SK-N-SH treated with all-trans-retinoic acid at 6 μM for 48 hours (cell line): ENCODE results near the gene C22orf15.

ENCODE experiments used
- ATAC-seq: fragments of 200-7000 bp; cut with Tn5 transposase; 3 replicates; pipeline ENCODE4 v1.9.1; 2020; ENCODE audit warnings: mild to moderate bottlenecking, moderate library complexity
- ARNTL ChIP-seq: fragments of 450-650 bp; formaldehyde crosslinking; IDR thresholded peaks from 2 replicates; pipeline ENCODE4 v1.5.0; 2020; ENCODE audit warnings: low read depth, mild to moderate bottlenecking, moderate library complexity, borderline replicate concordance
- BACH2 ChIP-seq: fragments of 250-450 bp; sonication (Bioruptor Pico); IDR thresholded peaks from 2 replicates; pipeline ENCODE4 v1.9.0; 2021; ENCODE audit warnings: mild to moderate bottlenecking, borderline replicate concordance
- CREB5 ChIP-seq: fragments of 250-450 bp; sonication (Bioruptor Pico); IDR thresholded peaks from 2 replicates; pipeline ENCODE4 v1.5.1; 2020; ENCODE audit warnings: low read depth, mild to moderate bottlenecking, moderate library complexity
- CSDC2 ChIP-seq: fragments of 250-450 bp; sonication (Bioruptor Pico); IDR thresholded peaks from 2 replicates; pipeline ENCODE4 v1.5.0; 2020; ENCODE audit warnings: mild to moderate bottlenecking, moderate library complexity
- CSRNP3 ChIP-seq: fragments of 250-450 bp; sonication (Bioruptor Pico); IDR thresholded peaks from 2 replicates; pipeline ENCODE4 v1.5.1; 2021; ENCODE audit warnings: mild to moderate bottlenecking, moderate library complexity
- ESRRG ChIP-seq: fragments of 250-450 bp; sonication (Bioruptor Pico); IDR thresholded peaks from 2 replicates; pipeline ENCODE4 v1.6.1; 2021; ENCODE audit warnings: mild to moderate bottlenecking
- GLIS3 ChIP-seq: fragments of 250-450 bp; sonication (Bioruptor Pico); IDR thresholded peaks from 2 replicates; pipeline ENCODE4 v1.5.0; 2020; ENCODE audit warnings: mild to moderate bottlenecking, moderate library complexity
- ISL1 ChIP-seq: fragments of 250-450 bp; sonication (Bioruptor Pico); IDR thresholded peaks from 2 replicates; pipeline ENCODE4 v2.1.2; 2022; ENCODE audit warnings: mild to moderate bottlenecking, moderate library complexity
- OSR1 ChIP-seq: fragments of 250-450 bp; sonication (Bioruptor Pico); IDR thresholded peaks from 2 replicates; pipeline ENCODE4 v1.8.0; 2022; ENCODE audit warnings: moderate library complexity, mild to moderate bottlenecking, inconsistent platforms
- POU6F1 ChIP-seq: fragments of 250-450 bp; sonication (Bioruptor Pico); IDR thresholded peaks from 2 replicates; pipeline ENCODE4 v1.8.0; 2021; ENCODE audit warnings: low read depth, mild to moderate bottlenecking, moderate library complexity, borderline replicate concordance
- PPARA ChIP-seq: fragments of 250-450 bp; sonication (Bioruptor Pico); IDR thresholded peaks from 2 replicates; pipeline ENCODE4 v1.5.0; 2020; ENCODE audit warnings: mild to moderate bottlenecking, borderline replicate concordance
- RARB ChIP-seq: fragments of 250-450 bp; sonication (Bioruptor Pico); IDR thresholded peaks from 2 replicates; pipeline ENCODE4 v1.8.0; 2021; ENCODE audit warnings: mild to moderate bottlenecking, moderate library complexity
- SNAI2 ChIP-seq: fragments of 250-450 bp; sonication (Bioruptor Pico); IDR thresholded peaks from 2 replicates; pipeline ENCODE4 v1.5.0; 2020; ENCODE audit warnings: mild to moderate bottlenecking, moderate library complexity
- TCF4 ChIP-seq: fragments of 250-450 bp; sonication (Bioruptor Pico); IDR thresholded peaks from 2 replicates; pipeline ENCODE4 v1.8.0; 2021; ENCODE audit warnings: mild to moderate bottlenecking, moderate library complexity, borderline replicate concordance
- TOX ChIP-seq: fragments of 250-450 bp; sonication (Bioruptor Pico); IDR thresholded peaks from 2 replicates; pipeline ENCODE4 v1.8.0; 2021; ENCODE audit warnings: mild to moderate bottlenecking, moderate library complexity, borderline replicate concordance
- TSHZ2 ChIP-seq: fragments of 250-450 bp; sonication (Bioruptor Pico); IDR thresholded peaks from 2 replicates; pipeline ENCODE4 v1.5.0; 2020; ENCODE audit warnings: mild to moderate bottlenecking, moderate library complexity
- ZC3H10 ChIP-seq: fragments of 250-450 bp; sonication (Bioruptor Pico); IDR thresholded peaks from 2 replicates; pipeline ENCODE4 v1.5.1; 2021; ENCODE audit warnings: mild to moderate bottlenecking, moderate library complexity
- ZFP3 ChIP-seq: fragments of 250-450 bp; sonication (Bioruptor Pico); IDR thresholded peaks from 2 replicates; pipeline ENCODE4 v1.5.0; 2020; ENCODE audit warnings: mild to moderate bottlenecking, moderate library complexity
- ZFP30 ChIP-seq: fragments of 450-650 bp; formaldehyde crosslinking; IDR thresholded peaks from 2 replicates; pipeline ENCODE4 v1.5.0; 2022; ENCODE audit warnings: mild to moderate bottlenecking, moderate library complexity
- ZNF565 ChIP-seq: fragments of 450-650 bp; formaldehyde crosslinking; conservative IDR thresholded peaks from 2 replicates; pipeline ENCODE4 v1.5.0; 2020; ENCODE audit warnings: low read depth, mild to moderate bottlenecking, moderate library complexity
- ZNF70 ChIP-seq: fragments of 450-650 bp; formaldehyde crosslinking; IDR thresholded peaks from 2 replicates; pipeline ENCODE4 v1.5.0; 2020; ENCODE audit warnings: mild to moderate bottlenecking, moderate library complexity

The C22orf15 gene

GRCh38 chr22:23786752-23787599 lies 24.2 kb downstream of the C22orf15 start, which contains the start of gene SMARCB1 (continued):
- TF ChIP-seq CREB5 (CRISPR knock-in tag) = no peak
- 0 out of 2 replicates have a peak, but pooled peaks have one; percentile 30 for TF ChIP-seq BACH2 (CRISPR knock-in tag)
- peak; percentile 16; the same call in 1 of the 2 replicates for TF ChIP-seq ZNF70 (CRISPR knock-in tag)
- peak; percentile 83 for TF ChIP-seq ZFP3 (CRISPR knock-in tag)
- TF ChIP-seq PPARA (CRISPR knock-in tag) = no peak
- TF ChIP-seq GLIS3 = 0 out of 2 replicates have a peak, but pooled peaks have one; percentile 2

- ATAC-seq = peak; percentile 27
- no peak for TF ChIP-seq TCF4 (CRISPR knock-in tag)
- no peak for TF ChIP-seq ARNTL (CRISPR knock-in tag)
- no peak for TF ChIP-seq CSDC2 (CRISPR knock-in tag)
- TF ChIP-seq ZFP30 (CRISPR knock-in tag) = no peak
- no peak for TF ChIP-seq TOX
- TF ChIP-seq POU6F1 (CRISPR knock-in tag) = no peak
- no peak for TF ChIP-seq CSRNP3 (CRISPR knock-in tag)
- no peak for TF ChIP-seq ZNF565 (CRISPR knock-in tag)
- TF ChIP-seq, all 23 proteins: peak for 0
Observed at GRCh38 chr22:23787600-23787896, 24.8 kb downstream of the C22orf15 start.

- TF ChIP-seq TOX (no peak), ISL1 (no peak), ZFP30 (CRISPR knock-in tag) (no peak), ZNF70 (CRISPR knock-in tag) (no peak), POU6F1 (CRISPR knock-in tag) (no peak), TCF4 (CRISPR knock-in tag) (no peak), PPARA (CRISPR knock-in tag) (no peak), ZFP3 (CRISPR knock-in tag) (no peak), CSDC2 (CRISPR knock-in tag) (no peak), ZC3H10 (CRISPR knock-in tag) (no peak), RARB (CRISPR knock-in tag) (no peak), SNAI2 (CRISPR knock-in tag) (no peak), GLIS3 (no peak)
- ATAC-seq = no peak
Observed at GRCh38 chr22:23787910-23788309, 25.1 kb downstream of the C22orf15 start.

- no peak for ATAC-seq
- TF ChIP-seq GLIS3 = no peak
- TF ChIP-seq ESRRG (CRISPR knock-in tag) = no peak
- TF ChIP-seq CREB5 (CRISPR knock-in tag) = no peak
- TF ChIP-seq ARNTL (CRISPR knock-in tag) = no peak
- TF ChIP-seq TSHZ2 (CRISPR knock-in tag) = no peak
- TF ChIP-seq ISL1 = no peak
- no peak for TF ChIP-seq POU6F1 (CRISPR knock-in tag)
- no peak for TF ChIP-seq CSDC2 (CRISPR knock-in tag)
- TF ChIP-seq SNAI2 (CRISPR knock-in tag) = no peak
- no peak for TF ChIP-seq ZFP3 (CRISPR knock-in tag)
- TF ChIP-seq RARB (CRISPR knock-in tag) = no peak
- no peak for TF ChIP-seq OSR1 (CRISPR knock-in tag)
- TF ChIP-seq PPARA (CRISPR knock-in tag) = no peak
- no peak for TF ChIP-seq TOX
- no peak for TF ChIP-seq ZFP30 (CRISPR knock-in tag)
Observed at GRCh38 chr22:23789121-23789520, 26.3 kb downstream of the C22orf15 start.
